Neural cell (in vitro differentiated cells): ENCODE measurements around the gene FOXK2. TPM values are rescaled to one million over a fixed set of nuclear protein-coding genes. Genes with fewer than 3 reads are reported as not detected.
A peak's percentile ranks its signal among the peaks of the same experiment; 100 is the strongest.

Experiments
- H2AFZ ChIP-seq: fragments of 200-600, 300-800 bp; sonication (generic), shearing (Covaris generic); 2 replicates; pipeline ENCODE4 v1.6.0; 2014; ENCODE audit warnings: low read depth, mild to moderate bottlenecking, antibody characterized with exemption, low read length, moderate library complexity
- H3F3A ChIP-seq: fragments of 200-600 bp; shearing (Covaris generic); 2 replicates; pipeline ENCODE4 v1.6.1; 2016; ENCODE audit warnings: mild to moderate bottlenecking, moderate library complexity, mixed read lengths, antibody characterized with exemption, low read length; ENCODE audit not compliant: insufficient read depth, poor library complexity, severe bottlenecking
- H3K27ac ChIP-seq: fragments of 200-600, 300-800 bp; sonication (generic), shearing (Covaris generic); 2 replicates; pipeline ENCODE4 v1.5.1; 2014; ENCODE audit warnings: mild to moderate bottlenecking, low read length, moderate library complexity
- H3K27me3 ChIP-seq: fragments of 300-800, 200-600 bp; sonication (generic), shearing (Covaris generic); 2 replicates; pipeline ENCODE4 v1.6.0; 2014; ENCODE audit warnings: mild to moderate bottlenecking, low read depth, low read length, moderate library complexity; ENCODE audit not compliant: insufficient read depth
- H3K36me3 ChIP-seq: fragments of 300-800, 200-600 bp; sonication (generic), shearing (Covaris generic); 2 replicates; pipeline ENCODE4 v1.5.1; 2014; ENCODE audit warnings: mild to moderate bottlenecking, antibody characterized with exemption, low read length, moderate library complexity; ENCODE audit not compliant: insufficient read depth
- H3K4me2 ChIP-seq: fragments of 300-800, 200-600 bp; sonication (generic), shearing (Covaris generic); 2 replicates; pipeline ENCODE4 v1.6.0; 2014; ENCODE audit warnings: mild to moderate bottlenecking, low read length
- H3K4me3 ChIP-seq: fragments of 300-800, 200-600 bp; sonication (generic), shearing (Covaris generic); 2 replicates; pipeline ENCODE4 v1.5.1; 2014; ENCODE audit warnings: mild to moderate bottlenecking, low read length, moderate library complexity
- H3K79me2 ChIP-seq: fragments of 200-600 bp; shearing (Covaris generic); replicated peaks from 2 replicates; pipeline ENCODE4 v1.6.0; 2014; ENCODE audit warnings: mild to moderate bottlenecking, low read length, moderate library complexity; ENCODE audit not compliant: insufficient read depth
- H3K9ac ChIP-seq: fragments of 300-800, 200-600 bp; sonication (generic), shearing (Covaris generic); 2 replicates; pipeline ENCODE4 v1.6.1; 2016; ENCODE audit warnings: mild to moderate bottlenecking, low read length, mixed read lengths
- H3K9me2 ChIP-seq: fragments of 200-600 bp; shearing (Covaris generic); 2 replicates; pipeline ENCODE4 v1.6.1; 2016; ENCODE audit warnings: mild to moderate bottlenecking, low read length, mixed read lengths; ENCODE audit not compliant: insufficient read depth
- H3K9me3 ChIP-seq: fragments of 200-600, 300-800 bp; sonication (generic), shearing (Covaris generic); 2 replicates; pipeline ENCODE4 v1.6.1; 2016; ENCODE audit warnings: mild to moderate bottlenecking, mixed run types, low read length, moderate library complexity, mixed read lengths
- H4K20me1 ChIP-seq: fragments of 200-600 bp; shearing (Covaris generic); 2 replicates; pipeline ENCODE4 v1.6.1; 2016; ENCODE audit warnings: mild to moderate bottlenecking, mixed run types; ENCODE audit not compliant: insufficient read depth
- CTCF ChIP-seq: fragments of 450-650 bp; IDR thresholded peaks from 2 replicates; pipeline ENCODE4 v1.5.1; 2014; ENCODE audit warnings: antibody characterized with exemption, mild to moderate bottlenecking, moderate library complexity; ENCODE audit not compliant: poor library complexity, severe bottlenecking
- EP300 ChIP-seq: fragments of 450-650 bp; conservative IDR thresholded peaks from 2 replicates; pipeline ENCODE4 v1.6.1; 2014; ENCODE audit warnings: antibody characterized with exemption, mild to moderate bottlenecking, moderate library complexity; ENCODE audit not compliant: poor library complexity, severe bottlenecking
- EZH2 ChIP-seq: fragments of 200-600, 300-800 bp; shearing (Covaris generic), sonication (generic); IDR thresholded peaks from 2 replicates; pipeline ENCODE4 v1.6.1; 2014; ENCODE audit warnings: antibody characterized with exemption, low read length, borderline replicate concordance, mild to moderate bottlenecking; ENCODE audit not compliant: insufficient read depth, poor library complexity, severe bottlenecking
- MXI1 ChIP-seq: fragments of 450-650 bp; conservative IDR thresholded peaks from 2 replicates; pipeline ENCODE4 v1.6.1; 2014; ENCODE audit warnings: antibody characterized with exemption, mild to moderate bottlenecking; ENCODE audit not compliant: poor library complexity, severe bottlenecking
- POLR2AphosphoS5 ChIP-seq: IDR thresholded peaks from 2 replicates; pipeline ENCODE4 v1.6.1; 2012
- RAD21 ChIP-seq: fragments of 450-650 bp; conservative IDR thresholded peaks from 2 replicates; pipeline ENCODE4 v1.6.1; 2014; ENCODE audit warnings: antibody characterized with exemption, mild to moderate bottlenecking, moderate library complexity
- REST ChIP-seq: IDR thresholded peaks from 2 replicates; pipeline ENCODE4 v1.6.1; 2012; ENCODE audit warnings: borderline replicate concordance
- SMC3 ChIP-seq: fragments of 450-650 bp; conservative IDR thresholded peaks from 2 replicates; pipeline ENCODE4 v1.6.1; 2014; ENCODE audit warnings: antibody characterized with exemption, mild to moderate bottlenecking, moderate library complexity; ENCODE audit not compliant: poor library complexity
- TAF1 ChIP-seq: IDR thresholded peaks from 2 replicates; pipeline ENCODE4 v1.6.1; 2012; ENCODE audit warnings: low read depth
- polyA plus RNA-seq: library from polyadenylated mRNA; depleted of rRNA; stranded (reverse); fragments of >200 nt; gene quantifications from 2 replicates; pipeline ENCODE4 v1.2.3, GENCODE V29; 2014

The FOXK2 gene
- polyA plus RNA-seq, 1 donor from 2014 or later, result 24.4 TPM

GRCh38 chr17:82493226-82493781, 26.2 kb upstream of the FOXK2 start:
- TF ChIP-seq EZH2, result no peak
- TF ChIP-seq RAD21, result no peak
- TF ChIP-seq TAF1, result no peak
- TF ChIP-seq SMC3, result no peak
- no peaks in the 10 kb centered on the region for H3F3A ChIP-seq
- H3K4me3 ChIP-seq, result no peak overlapping the region
- H3K9me3 ChIP-seq, result no peaks in the 10 kb centered on the region
- no peaks in the 10 kb centered on the region for H3K79me2 ChIP-seq
- no peaks in the 10 kb centered on the region for H3K27me3 ChIP-seq
- no peak overlapping the region for H3K9ac ChIP-seq
- H4K20me1 ChIP-seq, result no peaks in the 10 kb centered on the region
- no peaks in the 10 kb centered on the region for H3K9me2 ChIP-seq
- H3K4me2 ChIP-seq, result no peak overlapping the region
- no peak overlapping the region for H2AFZ ChIP-seq
- no peak overlapping the region for H3K27ac ChIP-seq
- H3K36me3 ChIP-seq, result no peaks in the 10 kb centered on the region

GRCh38 chr17:82494236-82495055, 25.1 kb upstream of the FOXK2 start:
- Histone ChIP-seq H3K27ac (peak overlapping the region; percentile 30), H3K9me3 (no peaks in the 10 kb centered on the region), H3K4me3 (peak overlapping the region; percentile 25), H3K36me3 (no peaks in the 10 kb centered on the region), H2AFZ (no peak overlapping the region), H3K79me2 (no peaks in the 10 kb centered on the region), H3K27me3 (no peaks in the 10 kb centered on the region), H3K4me2 (no peak overlapping the region), H3K9ac (peak overlapping the region; percentile 16), H3F3A (no peaks in the 10 kb centered on the region), H3K9me2 (no peaks in the 10 kb centered on the region), H4K20me1 (no peaks in the 10 kb centered on the region)
- TF ChIP-seq POLR2AphosphoS5 (no peak), REST (no peak), RAD21 (peak; percentile 35), EP300 (no peak), CTCF (peak; percentile 79), MXI1 (peak; percentile 20), SMC3 (peak; percentile 32), TAF1 (no peak), EZH2 (no peak)
